ENCODE results near the gene GJA8.
A peak's percentile ranks its signal among the peaks of the same experiment; 100 is the strongest.
"Not testable (repeated sequence)": the region's sequence is repeated elsewhere in the genome, so short reads cannot be mapped to it uniquely, and the experiment has no call there.

Gene GJA8

GRCh38 chr1:147924813-147925212 is 22.2 kb downstream of the GJA8 start:
- Histone ChIP-seq H3K4me3 (ENCODE audit: low read length in 2 of 2) (no peak overlapping the region), H3K36me3 (ENCODE audit: control insufficient read depth in 2 of 2, insufficient read depth in 2 of 2, low read length in 2 of 2) (no peaks in the 10 kb centered on the region), H3K9ac (ENCODE audit: low read depth in 1 of 2, low read length in 2 of 2) (no peak overlapping the region), H3K9me3 (ENCODE audit: control insufficient read depth in 2 of 2, low read length in 2 of 2) (no peaks in the 10 kb centered on the region), H3K27ac (ENCODE audit: low read depth in 2 of 2, low read length in 2 of 2) (no peak overlapping the region), H3K27me3 (ENCODE audit: control insufficient read depth in 2 of 2, insufficient read depth in 2 of 2, low read length in 2 of 2) (no peaks in the 10 kb centered on the region), H3K4me1 (ENCODE audit: control insufficient read depth in 2 of 2, insufficient read depth in 2 of 2, low read length in 2 of 2) (no peaks in the 10 kb centered on the region)

GRCh38 chr1:147927215-147927614 is 24.6 kb downstream of the GJA8 start:
- not testable (repeated sequence) for H3K27me3 ChIP-seq (ENCODE audit: control insufficient read depth in 2 of 2, insufficient read depth in 2 of 2, low read length in 2 of 2); H3K4me1 ChIP-seq (ENCODE audit: control insufficient read depth in 2 of 2, insufficient read depth in 2 of 2, low read length in 2 of 2); H3K4me3 ChIP-seq (ENCODE audit: low read length in 2 of 2); H3K9ac ChIP-seq (ENCODE audit: low read depth in 1 of 2, low read length in 2 of 2); H3K27ac ChIP-seq (ENCODE audit: low read depth in 2 of 2, low read length in 2 of 2); H3K9me3 ChIP-seq (ENCODE audit: control insufficient read depth in 2 of 2, low read length in 2 of 2); H3K36me3 ChIP-seq (ENCODE audit: control insufficient read depth in 2 of 2, insufficient read depth in 2 of 2, low read length in 2 of 2)

GRCh38 chr1:147927689-147928088 is 25.1 kb downstream of the GJA8 start:
- not testable (repeated sequence) for H3K4me1 ChIP-seq (ENCODE audit: control insufficient read depth in 2 of 2, insufficient read depth in 2 of 2, low read length in 2 of 2); H3K36me3 ChIP-seq (ENCODE audit: control insufficient read depth in 2 of 2, insufficient read depth in 2 of 2, low read length in 2 of 2); H3K27ac ChIP-seq (ENCODE audit: low read depth in 2 of 2, low read length in 2 of 2); H3K4me3 ChIP-seq (ENCODE audit: low read length in 2 of 2); H3K27me3 ChIP-seq (ENCODE audit: control insufficient read depth in 2 of 2, insufficient read depth in 2 of 2, low read length in 2 of 2); H3K9ac ChIP-seq (ENCODE audit: low read depth in 1 of 2, low read length in 2 of 2); H3K9me3 ChIP-seq (ENCODE audit: control insufficient read depth in 2 of 2, low read length in 2 of 2)

GRCh38 chr1:147928236-147929132 is 25.9 kb downstream of the GJA8 start, which contains the start of gene GPR89B:
TSS of gene GPR89B (plus strand) at chr1:147928420. CDS start at chr1:147928537, 117 bp downstream.
- not testable (repeated sequence) for H3K36me3 ChIP-seq (ENCODE audit: control insufficient read depth in 2 of 2, insufficient read depth in 2 of 2, low read length in 2 of 2); H3K27me3 ChIP-seq (ENCODE audit: control insufficient read depth in 2 of 2, insufficient read depth in 2 of 2, low read length in 2 of 2); H3K4me1 ChIP-seq (ENCODE audit: control insufficient read depth in 2 of 2, insufficient read depth in 2 of 2, low read length in 2 of 2); H3K9me3 ChIP-seq (ENCODE audit: control insufficient read depth in 2 of 2, low read length in 2 of 2)
- Histone ChIP-seq H3K27ac (ENCODE audit: low read depth in 2 of 2, low read length in 2 of 2) (peak within 1 kb of the TSS; percentile 67 to 68), H3K9ac (ENCODE audit: low read depth in 1 of 2, low read length in 2 of 2) (peak within 1 kb of the TSS; percentile 52 to 85), H3K4me3 (ENCODE audit: low read length in 2 of 2) (peak within 1 kb of the TSS; percentile 82 to 87)

- H3K27me3 ChIP-seq (ENCODE audit: control insufficient read depth in 2 of 2, insufficient read depth in 2 of 2, low read length in 2 of 2) = not testable (repeated sequence)
Observed at GRCh38 chr1:147931137-147931536, 28.5 kb downstream of the GJA8 start.

GRCh38 chr1:147935296-147935695 is 32.7 kb downstream of the GJA8 start:
- H3K36me3 ChIP-seq (ENCODE audit: control insufficient read depth in 2 of 2, insufficient read depth in 2 of 2, low read length in 2 of 2); H3K4me3 ChIP-seq (ENCODE audit: low read length in 2 of 2); H3K27me3 ChIP-seq (ENCODE audit: control insufficient read depth in 2 of 2, insufficient read depth in 2 of 2, low read length in 2 of 2); H3K4me1 ChIP-seq (ENCODE audit: control insufficient read depth in 2 of 2, insufficient read depth in 2 of 2, low read length in 2 of 2); H3K9ac ChIP-seq (ENCODE audit: low read depth in 1 of 2, low read length in 2 of 2); H3K9me3 ChIP-seq (ENCODE audit: control insufficient read depth in 2 of 2, low read length in 2 of 2); H3K27ac ChIP-seq (ENCODE audit: low read depth in 2 of 2, low read length in 2 of 2): not testable (repeated sequence)

More at GRCh38 chr1:147931137-147931536, 28.5 kb downstream of the GJA8 start:
- H3K4me1 ChIP-seq (ENCODE audit: control insufficient read depth in 2 of 2, insufficient read depth in 2 of 2, low read length in 2 of 2); H3K27ac ChIP-seq (ENCODE audit: low read depth in 2 of 2, low read length in 2 of 2); H3K4me3 ChIP-seq (ENCODE audit: low read length in 2 of 2); H3K36me3 ChIP-seq (ENCODE audit: control insufficient read depth in 2 of 2, insufficient read depth in 2 of 2, low read length in 2 of 2); H3K9ac ChIP-seq (ENCODE audit: low read depth in 1 of 2, low read length in 2 of 2); H3K9me3 ChIP-seq (ENCODE audit: control insufficient read depth in 2 of 2, low read length in 2 of 2): not testable (repeated sequence)

GRCh38 chr1:147940456-147940855 is 37.9 kb downstream of the GJA8 start:
- H3K36me3 ChIP-seq (ENCODE audit: control insufficient read depth in 2 of 2, insufficient read depth in 2 of 2, low read length in 2 of 2); H3K27me3 ChIP-seq (ENCODE audit: control insufficient read depth in 2 of 2, insufficient read depth in 2 of 2, low read length in 2 of 2): not testable (repeated sequence)

GRCh38 chr1:147942563-147942962 is 40.0 kb downstream of the GJA8 start:
- not testable (repeated sequence) for H3K4me1 ChIP-seq (ENCODE audit: control insufficient read depth in 2 of 2, insufficient read depth in 2 of 2, low read length in 2 of 2); H3K27me3 ChIP-seq (ENCODE audit: control insufficient read depth in 2 of 2, insufficient read depth in 2 of 2, low read length in 2 of 2); H3K4me3 ChIP-seq (ENCODE audit: low read length in 2 of 2); H3K9ac ChIP-seq (ENCODE audit: low read depth in 1 of 2, low read length in 2 of 2); H3K9me3 ChIP-seq (ENCODE audit: control insufficient read depth in 2 of 2, low read length in 2 of 2); H3K27ac ChIP-seq (ENCODE audit: low read depth in 2 of 2, low read length in 2 of 2); H3K36me3 ChIP-seq (ENCODE audit: control insufficient read depth in 2 of 2, insufficient read depth in 2 of 2, low read length in 2 of 2)

More at GRCh38 chr1:147940456-147940855, 37.9 kb downstream of the GJA8 start:
- H3K9ac ChIP-seq (ENCODE audit: low read depth in 1 of 2, low read length in 2 of 2); H3K4me3 ChIP-seq (ENCODE audit: low read length in 2 of 2); H3K27ac ChIP-seq (ENCODE audit: low read depth in 2 of 2, low read length in 2 of 2); H3K4me1 ChIP-seq (ENCODE audit: control insufficient read depth in 2 of 2, insufficient read depth in 2 of 2, low read length in 2 of 2); H3K9me3 ChIP-seq (ENCODE audit: control insufficient read depth in 2 of 2, low read length in 2 of 2): not testable (repeated sequence)

GRCh38 chr1:147949517-147949916 is 46.9 kb downstream of the GJA8 start:
- H3K4me1 ChIP-seq (ENCODE audit: control insufficient read depth in 2 of 2, insufficient read depth in 2 of 2, low read length in 2 of 2); H3K9ac ChIP-seq (ENCODE audit: low read depth in 1 of 2, low read length in 2 of 2); H3K27ac ChIP-seq (ENCODE audit: low read depth in 2 of 2, low read length in 2 of 2); H3K27me3 ChIP-seq (ENCODE audit: control insufficient read depth in 2 of 2, insufficient read depth in 2 of 2, low read length in 2 of 2); H3K36me3 ChIP-seq (ENCODE audit: control insufficient read depth in 2 of 2, insufficient read depth in 2 of 2, low read length in 2 of 2); H3K4me3 ChIP-seq (ENCODE audit: low read length in 2 of 2); H3K9me3 ChIP-seq (ENCODE audit: control insufficient read depth in 2 of 2, low read length in 2 of 2): not testable (repeated sequence)
